T-helper 1 cell treated with Interleukin-12 subunit alpha and Interleukin-12 subunit beta and Interleukin-4 antibody, amounts not matched to agents 30 μg/mL and 1 μg/mL, for 36 hours (primary cell): ENCODE results near the gene LAMA2.

Experiments used
- H3K27ac Mint-ChIP-seq: one replicate; pipeline ENCODE4 v1.8.0; 2021; ENCODE audit warnings: mild to moderate bottlenecking, mixed read lengths
- H3K27me3 Mint-ChIP-seq: one replicate; pipeline ENCODE4 v1.8.0; 2021; ENCODE audit warnings: low read depth, mixed read lengths
- H3K36me3 Mint-ChIP-seq: one replicate; pipeline ENCODE4 v1.8.0; 2021; ENCODE audit warnings: low read depth, mixed read lengths
- H3K4me1 Mint-ChIP-seq: one replicate; pipeline ENCODE4 v1.8.0; 2021; ENCODE audit warnings: low read depth, mixed read lengths
- H3K4me3 Mint-ChIP-seq: one replicate; pipeline ENCODE4 v1.8.0; 2021; ENCODE audit warnings: mild to moderate bottlenecking, moderate library complexity, mixed read lengths
- H3K9me3 Mint-ChIP-seq: one replicate; pipeline ENCODE4 v1.8.0; 2021; ENCODE audit warnings: mixed read lengths

LAMA2 gene

GRCh38 chr6:129359811-129360681, 477.1 kb downstream of the LAMA2 start:
- H3K36me3 Mint-ChIP-seq = no peaks in the 10 kb centered on the region

GRCh38 chr6:129360682-129360955, 477.7 kb downstream of the LAMA2 start:
- Mint-ChIP-seq H3K4me1 (no peaks in the 10 kb centered on the region), H3K27ac (no peak overlapping the region), H3K4me3 (no peak overlapping the region), H3K27me3 (peaks cover 5% of the 10 kb centered on the region), H3K36me3 (no peaks in the 10 kb centered on the region), H3K9me3 (no peaks in the 10 kb centered on the region)

More at GRCh38 chr6:129359811-129360681, 477.1 kb downstream of the LAMA2 start:
- no peaks in the 10 kb centered on the region for H3K4me1 Mint-ChIP-seq
- no peak overlapping the region for H3K27ac Mint-ChIP-seq
- no peaks in the 10 kb centered on the region for H3K9me3 Mint-ChIP-seq
- H3K4me3 Mint-ChIP-seq = no peak overlapping the region
- H3K27me3 Mint-ChIP-seq = peaks cover 5% of the 10 kb centered on the region

GRCh38 chr6:129364037-129364436, 481.1 kb downstream of the LAMA2 start:
- Mint-ChIP-seq H3K27ac (no peak overlapping the region), H3K4me1 (peaks cover 3% of the 10 kb centered on the region), H3K27me3 (no peaks in the 10 kb centered on the region), H3K36me3 (no peaks in the 10 kb centered on the region), H3K9me3 (no peaks in the 10 kb centered on the region), H3K4me3 (no peak overlapping the region)

- H3K36me3 Mint-ChIP-seq = no peaks in the 10 kb centered on the region
- H3K4me1 Mint-ChIP-seq = peaks cover 3% of the 10 kb centered on the region
- H3K9me3 Mint-ChIP-seq = no peaks in the 10 kb centered on the region
- H3K27ac Mint-ChIP-seq = no peak overlapping the region
- H3K27me3 Mint-ChIP-seq = no peaks in the 10 kb centered on the region
- no peak overlapping the region for H3K4me3 Mint-ChIP-seq
Observed at GRCh38 chr6:129364767-129365166, 481.8 kb downstream of the LAMA2 start.

- peaks cover 3% of the 10 kb centered on the region for H3K4me1 Mint-ChIP-seq
- no peaks in the 10 kb centered on the region for H3K27me3 Mint-ChIP-seq
- H3K4me3 Mint-ChIP-seq = no peak overlapping the region
- no peaks in the 10 kb centered on the region for H3K36me3 Mint-ChIP-seq
- H3K9me3 Mint-ChIP-seq = no peaks in the 10 kb centered on the region
- H3K27ac Mint-ChIP-seq = no peak overlapping the region
Observed at GRCh38 chr6:129368076-129368475, 485.1 kb downstream of the LAMA2 start.

DNA sequence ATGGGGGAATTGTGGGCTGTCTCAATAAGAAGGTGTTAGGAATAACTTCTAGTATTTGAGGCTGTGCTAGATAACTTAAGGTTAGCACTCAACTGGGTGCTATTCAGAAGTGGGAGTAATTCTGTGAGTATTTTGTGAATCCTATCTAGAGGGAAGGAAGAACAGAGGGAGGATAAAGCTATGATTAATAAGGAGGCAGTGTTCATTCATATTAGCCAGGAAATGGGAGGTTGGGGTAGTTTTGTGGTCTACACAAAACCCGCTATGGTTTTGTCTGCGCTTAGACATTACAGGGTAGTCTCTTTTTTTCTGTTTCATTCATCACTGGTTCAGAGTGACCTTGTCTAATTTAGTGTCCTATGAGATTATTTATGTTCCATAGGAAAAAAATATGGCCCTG, 486.0 kb downstream of the LAMA2 start:
- Mint-ChIP-seq H3K27me3 (no peaks in the 10 kb centered on the region), H3K36me3 (no peaks in the 10 kb centered on the region), H3K4me3 (no peak overlapping the region), H3K27ac (no peak overlapping the region), H3K4me1 (peaks cover 3% of the 10 kb centered on the region), H3K9me3 (no peaks in the 10 kb centered on the region)

DNA sequence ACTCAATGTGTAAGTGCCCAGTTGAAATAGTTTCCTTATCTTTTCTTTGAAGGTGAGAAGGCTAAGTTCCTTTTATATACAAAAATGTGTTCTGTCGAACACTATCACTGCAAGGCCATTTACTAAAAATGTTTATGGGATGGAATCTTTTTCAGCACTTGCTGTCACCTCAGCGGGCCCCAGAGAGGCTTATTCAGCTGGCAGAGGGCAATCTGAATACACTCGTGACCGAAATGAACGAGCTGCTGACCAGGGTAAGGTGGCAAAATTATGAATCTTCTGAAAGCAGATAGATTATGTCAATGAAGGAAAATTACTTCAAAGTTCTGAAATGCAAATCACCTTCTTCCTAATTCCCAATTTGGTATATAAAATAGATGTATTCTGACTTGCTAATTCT, 486.8 kb downstream of the LAMA2 start:
- Mint-ChIP-seq H3K27ac (no peak overlapping the region), H3K4me3 (no peak overlapping the region), H3K9me3 (no peaks in the 10 kb centered on the region), H3K36me3 (no peaks in the 10 kb centered on the region), H3K4me1 (peaks cover 3% of the 10 kb centered on the region), H3K27me3 (no peaks in the 10 kb centered on the region)

DNA sequence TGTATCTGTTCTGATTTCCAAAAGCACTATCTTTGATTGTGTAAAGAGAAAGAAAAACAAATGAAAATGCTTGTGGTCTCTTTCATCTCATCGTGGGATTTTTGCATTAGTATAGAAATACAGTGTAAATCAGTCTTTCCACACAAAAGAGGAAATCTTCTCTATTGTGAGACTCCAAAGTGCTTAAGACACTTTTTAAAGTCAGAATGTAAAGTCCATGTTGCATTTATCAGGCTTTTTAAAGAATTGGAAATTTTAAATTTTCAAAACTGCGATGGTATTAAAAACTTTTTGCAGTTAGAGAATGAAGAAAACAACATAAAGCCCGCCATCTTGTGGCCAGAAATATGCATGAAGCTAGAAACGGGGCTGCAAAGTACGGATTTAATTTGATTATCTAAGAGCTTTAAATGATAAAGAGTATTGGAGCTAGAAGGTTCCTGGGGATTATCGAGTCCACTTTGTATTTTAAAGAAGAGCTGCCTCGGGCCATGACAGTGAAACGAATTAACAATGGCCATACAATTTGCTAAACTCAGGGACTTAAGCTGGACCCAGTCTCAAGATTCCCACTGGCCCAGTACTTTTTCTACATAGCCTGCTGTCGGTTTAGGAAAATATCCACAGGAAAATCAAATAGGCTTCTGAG, 487.5 kb downstream of the LAMA2 start:
- H3K36me3 Mint-ChIP-seq = no peaks in the 10 kb centered on the region
- no peaks in the 10 kb centered on the region for H3K27me3 Mint-ChIP-seq
- no peak overlapping the region for H3K27ac Mint-ChIP-seq
- no peaks in the 10 kb centered on the region for H3K9me3 Mint-ChIP-seq
- H3K4me3 Mint-ChIP-seq = no peak overlapping the region
- H3K4me1 Mint-ChIP-seq = peaks cover 3% of the 10 kb centered on the region

DNA sequence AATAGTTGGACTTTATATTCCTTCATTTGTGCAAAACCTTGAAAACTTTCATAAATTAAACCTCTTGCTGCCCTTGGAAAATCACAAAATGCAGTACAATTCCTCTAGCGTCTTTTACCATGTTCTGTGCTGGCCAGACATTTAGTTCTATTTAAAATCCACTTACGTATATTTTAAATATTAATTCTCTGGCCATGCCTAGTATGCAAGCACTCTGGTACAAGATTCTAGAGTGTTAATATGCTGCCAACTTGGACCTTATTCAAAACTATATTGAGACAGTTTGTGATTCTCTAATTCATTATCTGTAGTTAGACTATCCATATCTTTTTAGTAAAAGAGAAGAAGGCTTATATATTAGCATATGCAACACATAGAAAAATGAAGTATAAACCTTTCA, 498.9 kb downstream of the LAMA2 start:
- H3K27me3 Mint-ChIP-seq = peaks cover 14% of the 10 kb centered on the region
- no peaks in the 10 kb centered on the region for H3K36me3 Mint-ChIP-seq
- no peak overlapping the region for H3K27ac Mint-ChIP-seq
- H3K4me3 Mint-ChIP-seq = no peak overlapping the region
- H3K4me1 Mint-ChIP-seq = no peaks in the 10 kb centered on the region
- no peaks in the 10 kb centered on the region for H3K9me3 Mint-ChIP-seq

GRCh38 chr6:129382916-129383315, 500.0 kb downstream of the LAMA2 start:
- Mint-ChIP-seq H3K4me3 (no peak overlapping the region), H3K27me3 (peaks cover 14% of the 10 kb centered on the region), H3K4me1 (no peaks in the 10 kb centered on the region), H3K36me3 (no peaks in the 10 kb centered on the region), H3K27ac (no peak overlapping the region), H3K9me3 (peaks cover 3% of the 10 kb centered on the region)

- peaks cover 3% of the 10 kb centered on the region for H3K9me3 Mint-ChIP-seq
- peaks cover 10% of the 10 kb centered on the region for H3K27me3 Mint-ChIP-seq
- no peak overlapping the region for H3K27ac Mint-ChIP-seq
- no peaks in the 10 kb centered on the region for H3K4me1 Mint-ChIP-seq
- no peaks in the 10 kb centered on the region for H3K36me3 Mint-ChIP-seq
- H3K4me3 Mint-ChIP-seq = no peak overlapping the region
Observed at GRCh38 chr6:129385117-129385516, 502.2 kb downstream of the LAMA2 start.

GRCh38 chr6:129390900-129391299, 508.0 kb downstream of the LAMA2 start:
- Mint-ChIP-seq H3K4me1 (no peaks in the 10 kb centered on the region), H3K27ac (no peak overlapping the region), H3K9me3 (peaks cover 3% of the 10 kb centered on the region), H3K4me3 (no peak overlapping the region), H3K36me3 (no peaks in the 10 kb centered on the region), H3K27me3 (peaks cover 10% of the 10 kb centered on the region)

- Mint-ChIP-seq H3K4me3 (no peak overlapping the region), H3K27ac (no peak overlapping the region), H3K4me1 (no peaks in the 10 kb centered on the region), H3K36me3 (no peaks in the 10 kb centered on the region), H3K9me3 (no peaks in the 10 kb centered on the region), H3K27me3 (peaks cover 10% of the 10 kb centered on the region)
Observed at GRCh38 chr6:129393654-129394053, 510.7 kb downstream of the LAMA2 start.

GRCh38 chr6:129398764-129399163, 515.8 kb downstream of the LAMA2 start:
- no peak overlapping the region for H3K4me3 Mint-ChIP-seq
- no peaks in the 10 kb centered on the region for H3K36me3 Mint-ChIP-seq
- H3K27ac Mint-ChIP-seq = no peak overlapping the region

DNA sequence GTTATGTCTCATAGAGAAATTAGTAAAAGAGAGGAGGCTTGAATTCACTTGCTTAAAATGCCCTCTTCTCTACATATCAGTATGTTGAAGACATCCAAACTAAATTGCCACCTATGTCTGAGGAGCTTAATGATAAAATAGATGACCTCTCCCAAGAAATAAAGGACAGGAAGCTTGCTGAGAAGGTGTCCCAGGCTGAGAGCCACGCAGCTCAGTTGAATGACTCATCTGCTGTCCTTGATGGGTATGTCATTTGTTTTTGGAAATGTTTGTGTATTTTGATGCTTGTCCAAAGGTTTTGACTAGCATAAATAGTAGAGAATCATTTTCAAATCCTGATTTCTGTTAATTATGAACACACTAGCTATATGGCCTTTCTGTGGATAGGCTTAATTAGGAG, 519.3 kb downstream of the LAMA2 start:
- no peak overlapping the region for H3K4me3 Mint-ChIP-seq
- H3K27ac Mint-ChIP-seq = no peak overlapping the region
- peaks cover 3% of the 10 kb centered on the region for H3K27me3 Mint-ChIP-seq
- no peaks in the 10 kb centered on the region for H3K4me1 Mint-ChIP-seq
- H3K9me3 Mint-ChIP-seq = no peaks in the 10 kb centered on the region
- H3K36me3 Mint-ChIP-seq = no peaks in the 10 kb centered on the region

More at GRCh38 chr6:129398764-129399163, 515.8 kb downstream of the LAMA2 start:
- no peaks in the 10 kb centered on the region for H3K4me1 Mint-ChIP-seq
- H3K27me3 Mint-ChIP-seq = peaks cover 4% of the 10 kb centered on the region
- H3K9me3 Mint-ChIP-seq = no peaks in the 10 kb centered on the region
